GM18508 (cell line): ENCODE measurements around the gene ST6GAL1.

Experiments
- ATAC-seq: cut with Tn5 transposase; IDR thresholded peaks from one replicate; pipeline ENCODE4 v1.9.1; 2021; ENCODE audit warnings: moderate number of reproducible peaks; ENCODE audit not compliant: insufficient read depth, unreplicated experiment

ST6GAL1 gene

DNA sequence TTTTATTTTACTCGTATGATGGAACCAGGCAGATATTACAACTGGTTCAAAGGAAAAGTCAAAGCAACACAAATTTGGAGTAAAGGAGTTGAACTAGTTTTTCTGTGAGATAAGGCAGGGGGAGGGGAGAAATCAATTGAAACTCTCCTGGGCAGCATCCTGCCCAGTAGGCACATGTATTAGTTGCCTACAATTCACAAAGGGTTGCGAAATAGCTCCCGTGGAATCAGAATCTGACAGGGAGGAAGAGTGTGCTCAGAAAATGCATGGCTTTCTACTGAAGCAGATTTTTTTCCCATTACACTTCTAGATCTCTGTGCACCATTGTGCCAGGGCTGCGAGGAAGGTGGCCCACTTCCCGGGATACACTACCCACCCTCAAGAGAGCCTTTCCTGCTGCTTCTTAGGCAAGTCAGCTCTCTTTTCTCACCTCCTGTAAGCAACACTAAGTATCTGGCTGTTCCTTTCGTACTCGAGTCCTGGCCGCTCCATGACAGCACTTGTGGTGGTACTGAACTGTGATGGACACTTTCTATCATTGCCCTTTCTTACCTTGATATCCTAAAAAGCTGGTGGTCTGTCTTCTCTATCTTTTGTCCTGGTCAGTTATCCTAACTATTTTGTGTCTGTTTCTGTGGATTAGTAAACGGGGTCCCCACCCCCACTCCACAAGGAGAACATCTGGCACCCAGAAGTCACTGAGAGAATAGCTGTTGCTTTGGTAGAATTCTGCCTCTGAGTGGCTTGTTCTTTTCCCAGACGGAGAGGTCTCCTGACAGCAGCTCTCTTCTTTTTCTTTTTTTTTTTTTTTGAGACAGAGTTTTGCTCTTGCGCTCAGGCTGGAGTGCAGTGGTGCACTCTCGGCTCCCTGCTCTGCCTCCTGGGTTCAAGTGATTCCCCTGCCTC, 134.1 kb downstream of the ST6GAL1 start:
- peak; percentile 1 for ATAC-seq

- no peak for ATAC-seq
Observed at GRCh38 chr3:187066228-187066995, 136.1 kb downstream of the ST6GAL1 start.

- ATAC-seq = no peak
Observed at GRCh38 chr3:187068787-187069186, 138.5 kb downstream of the ST6GAL1 start.

GRCh38 chr3:187069857-187070516, 139.7 kb downstream of the ST6GAL1 start:
- no peak for ATAC-seq

DNA sequence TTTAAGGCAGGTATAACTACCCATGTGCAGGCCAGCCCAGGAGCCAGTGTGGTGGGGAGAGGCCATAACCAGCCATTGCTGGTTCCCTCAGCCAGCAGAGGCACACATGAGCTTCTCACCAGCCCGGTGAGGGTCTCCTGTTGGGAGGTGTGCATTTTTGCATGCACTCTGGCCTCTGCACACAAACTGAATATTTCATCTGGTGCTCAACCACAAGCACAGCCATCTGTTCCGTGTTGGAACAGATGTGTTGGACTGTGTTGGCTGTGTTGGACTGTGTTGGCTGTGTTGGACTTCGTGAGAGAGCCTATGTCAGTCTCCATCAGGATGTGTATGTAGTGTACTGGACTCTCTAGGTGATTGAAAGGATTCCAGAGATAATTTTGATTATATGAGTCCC, 141.8 kb downstream of the ST6GAL1 start:
- ATAC-seq = no peak

DNA sequence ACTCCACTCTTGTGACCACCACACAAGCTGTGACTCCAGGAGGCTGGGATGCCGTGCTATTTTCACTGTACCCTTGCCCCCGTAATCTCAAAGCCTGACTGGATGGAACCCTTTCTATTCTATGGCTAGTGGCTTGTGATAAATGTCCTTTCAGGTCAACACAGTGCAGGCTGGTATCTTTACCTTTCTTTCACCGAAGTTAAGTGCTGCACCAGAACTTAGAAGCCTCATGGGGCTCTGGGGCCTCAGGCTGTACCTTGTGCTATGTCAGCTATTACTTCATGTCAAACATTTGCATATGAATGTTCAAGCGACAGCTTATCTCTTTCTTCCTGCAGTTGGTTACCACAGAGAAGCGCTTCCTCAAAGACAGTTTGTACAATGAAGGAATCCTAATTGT, 142.2 kb downstream of the ST6GAL1 start:
- ATAC-seq = no peak

DNA sequence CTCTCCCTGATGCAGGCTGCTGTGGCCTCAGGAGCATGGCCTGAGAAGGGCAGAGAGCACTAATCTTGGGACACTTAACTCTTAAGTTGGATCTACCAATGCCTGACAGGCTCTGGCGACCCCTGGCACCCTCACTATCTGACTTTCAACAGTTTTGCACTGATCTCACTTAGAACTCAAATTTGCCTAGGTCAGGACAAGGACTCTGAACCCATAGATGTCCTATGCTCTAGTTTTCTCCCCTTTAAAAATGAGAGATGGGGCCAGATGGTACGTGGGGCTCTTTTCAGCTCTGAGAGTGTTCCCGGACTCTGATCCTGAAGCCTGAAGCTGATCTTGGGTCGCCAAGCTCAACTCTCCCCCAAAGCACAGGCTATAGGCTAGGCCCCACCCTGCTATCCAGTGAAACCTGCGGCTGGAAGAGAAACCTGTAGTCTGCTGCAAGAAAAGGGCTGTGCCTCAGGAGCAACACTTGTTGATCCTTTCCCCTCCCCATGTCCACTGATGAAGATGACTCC, 143.3 kb downstream of the ST6GAL1 start:
- ATAC-seq = no peak

GRCh38 chr3:187074846-187075245, 144.5 kb downstream of the ST6GAL1 start:
- no peak for ATAC-seq

- no peak for ATAC-seq
Observed at GRCh38 chr3:187076297-187076696, 146.0 kb downstream of the ST6GAL1 start.

GRCh38 chr3:187077085-187077484, 146.8 kb downstream of the ST6GAL1 start:
- no peak for ATAC-seq

DNA sequence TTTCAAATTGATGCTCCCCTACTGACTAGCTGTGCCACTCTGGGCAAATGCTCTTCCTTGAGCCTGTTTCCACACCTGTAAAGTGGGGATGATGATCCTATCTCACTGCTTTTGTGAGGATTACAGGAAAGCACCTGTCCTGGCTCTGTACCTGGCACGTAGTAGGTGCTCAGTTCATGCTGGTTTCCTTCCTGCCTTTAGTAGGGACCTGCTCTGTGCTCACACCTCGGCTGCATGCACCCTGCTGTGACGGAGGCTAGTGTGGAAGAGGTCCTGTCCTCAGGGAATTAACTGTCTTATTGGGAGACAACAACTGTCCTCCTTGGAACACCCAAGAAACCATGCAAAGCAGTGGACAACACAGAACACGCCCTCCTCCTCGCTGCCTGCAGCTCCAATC, 147.2 kb downstream of the ST6GAL1 start:
- ATAC-seq = no peak

- ATAC-seq = no peak
Observed at GRCh38 chr3:187079090-187080022, 149.0 kb downstream of the ST6GAL1 start.

DNA sequence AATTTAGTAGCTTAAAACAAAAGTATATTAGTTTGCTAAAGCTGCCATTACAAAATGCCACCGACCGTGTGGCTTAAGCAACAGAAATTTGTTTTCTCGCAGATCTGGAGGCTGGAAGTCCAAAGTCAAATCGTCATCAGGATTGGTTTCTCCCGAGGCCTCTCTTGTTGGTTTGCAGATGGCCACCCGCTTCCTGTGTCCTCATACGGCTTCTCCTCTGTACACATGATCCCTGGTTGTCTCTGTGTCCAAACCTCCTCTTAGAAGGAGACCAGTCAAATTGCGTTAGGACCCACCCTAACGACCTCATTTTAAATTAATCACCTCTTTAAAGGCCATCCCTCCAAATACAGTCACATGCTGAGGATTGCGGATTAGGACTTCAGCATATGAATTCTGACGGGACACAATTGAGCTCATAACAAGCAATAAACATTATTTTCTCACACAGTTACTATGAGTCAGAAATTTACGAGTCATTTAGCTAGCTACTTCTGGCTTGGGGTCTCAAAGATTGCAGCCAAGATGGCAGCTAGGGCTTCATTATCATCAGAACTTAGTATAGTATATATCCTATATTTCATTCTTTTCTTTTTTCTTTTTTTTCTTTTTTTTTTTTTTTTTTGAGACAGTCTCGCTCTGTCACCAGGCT, 150.6 kb downstream of the ST6GAL1 start:
- no peak for ATAC-seq

DNA sequence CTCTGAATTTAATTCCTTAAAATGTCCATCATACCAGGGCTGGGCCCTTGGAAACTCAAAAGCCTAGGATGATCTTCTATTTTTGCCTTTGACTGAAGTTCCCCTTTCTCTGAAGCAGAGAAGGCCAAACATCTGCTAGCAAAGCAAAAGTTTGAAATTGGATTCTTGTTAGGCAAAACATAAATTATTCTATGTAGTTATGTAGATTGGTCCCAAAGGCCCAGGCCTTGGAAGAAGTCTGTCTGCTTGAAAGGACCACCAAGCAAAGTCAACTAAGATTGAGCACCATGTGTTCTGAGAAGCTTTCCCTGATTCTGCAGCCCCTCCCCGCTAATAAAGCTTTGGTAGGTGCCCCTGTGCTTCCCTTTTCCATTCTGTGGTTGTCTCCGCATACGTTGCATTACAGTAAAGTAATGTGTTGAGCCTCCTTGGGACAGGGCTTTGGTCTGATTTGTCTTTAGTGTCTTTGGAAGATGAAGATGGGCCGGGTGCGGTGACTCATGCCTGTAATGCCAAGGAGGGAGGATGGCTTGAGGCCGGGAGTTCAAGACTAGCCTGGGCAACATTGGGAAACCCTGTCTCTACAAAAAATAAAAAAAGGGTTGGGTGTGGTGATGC, 152.5 kb downstream of the ST6GAL1 start:
- no peak for ATAC-seq

DNA sequence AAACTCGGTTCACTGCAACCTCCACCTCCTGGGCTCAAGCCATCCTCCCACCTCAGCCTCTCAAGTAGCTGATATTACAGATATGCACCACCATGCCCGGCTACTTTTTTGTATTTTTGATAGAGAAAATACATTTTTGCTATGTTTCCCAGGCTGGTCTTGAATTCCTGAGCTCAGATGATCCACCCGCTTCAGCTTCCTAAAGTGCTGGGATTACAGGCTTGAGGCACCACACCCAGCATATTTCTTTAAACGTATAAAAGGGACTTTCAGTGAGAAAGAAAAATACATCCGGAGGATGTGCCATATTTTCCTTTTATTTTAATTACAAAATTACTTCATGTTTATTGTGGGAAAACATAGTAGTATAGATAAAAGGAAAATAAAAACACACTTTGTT, 153.8 kb downstream of the ST6GAL1 start:
- no peak for ATAC-seq

DNA sequence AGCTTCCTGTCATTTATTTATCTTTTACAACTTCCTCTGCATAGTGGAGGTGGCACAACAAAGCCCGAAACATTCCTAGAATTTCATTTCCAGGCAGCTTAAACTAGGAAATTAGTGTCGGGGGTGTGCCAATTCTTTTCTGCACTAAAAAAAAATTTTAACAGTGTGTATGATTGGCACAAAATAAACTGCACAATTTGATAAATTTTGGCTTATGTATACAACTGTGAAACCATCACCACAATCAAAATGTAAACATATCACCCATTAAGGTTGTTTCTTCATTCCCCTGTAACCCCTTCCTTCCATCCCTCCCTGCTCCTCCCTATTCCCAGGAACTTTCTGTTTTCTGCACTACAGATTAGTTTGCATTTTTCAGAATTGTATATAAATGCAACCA, 154.3 kb downstream of the ST6GAL1 start:
- ATAC-seq = no peak

GRCh38 chr3:187085021-187085666, 154.8 kb downstream of the ST6GAL1 start:
- ATAC-seq = no peak

DNA sequence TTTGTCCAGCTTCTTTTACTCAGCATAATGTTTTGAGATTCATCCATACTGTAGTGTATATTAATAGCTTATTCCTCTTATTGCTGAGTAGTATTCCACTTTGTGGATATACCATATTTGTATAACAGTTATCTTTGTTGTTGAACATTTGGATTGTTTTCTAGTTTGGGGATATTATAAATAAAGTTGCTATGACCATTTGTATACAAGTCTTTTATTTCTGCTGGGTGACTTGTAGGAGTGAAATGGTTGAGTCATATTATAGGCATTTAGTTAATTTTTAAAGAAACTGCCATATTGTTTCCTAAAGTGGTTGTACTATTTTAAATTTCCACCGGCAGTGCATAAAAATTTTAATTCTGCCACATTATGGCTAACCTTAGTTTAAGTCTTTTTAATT, 155.6 kb downstream of the ST6GAL1 start:
- ATAC-seq = no peak
